Activated T-cell treated with anti-CD3 and anti-CD28 coated beads, Interleukin-2, amount 50 U/mL, for 72 hours (primary cell): ENCODE data around the gene EPHA5. TPM values are rescaled to one million over a fixed set of nuclear protein-coding genes. Genes with fewer than 3 reads are reported as not detected.

Experiments used
- ATAC-seq, 2 donors: fragments of 150-1000 bp; cut with Tn5 transposase; replicated peaks in 1 of 2; 2 replicates each; pipeline ENCODE4 v1.10.0; 2021; ENCODE audit warnings: moderate library complexity in 2 of 2, mild to moderate bottlenecking in 1 of 2
- DNase-seq, 2 donors: peaks; one replicate each; pipeline ENCODE4 v3.0.0; 2021 to 2022; ENCODE audit warnings: mixed read lengths in 1 of 2
- H3K27ac Mint-ChIP-seq: one replicate; pipeline ENCODE4 v1.8.0; 2022; ENCODE audit warnings: mild to moderate bottlenecking, moderate library complexity, mixed read lengths
- H3K27me3 Mint-ChIP-seq: one replicate; pipeline ENCODE4 v1.8.0; 2022; ENCODE audit warnings: low read depth, mixed read lengths
- H3K36me3 Mint-ChIP-seq, 2 donors: one replicate each; pipeline ENCODE4 v1.8.0; 2022; ENCODE audit warnings: mixed read lengths in 2 of 2, mild to moderate bottlenecking in 1 of 2; ENCODE audit not compliant: insufficient read depth in 2 of 2
- H3K4me1 Mint-ChIP-seq: one replicate; pipeline ENCODE4 v1.8.0; 2022; ENCODE audit warnings: low read depth, mixed read lengths
- H3K4me3 Mint-ChIP-seq, 2 donors: one replicate each; pipeline ENCODE4 v1.8.0; 2022; ENCODE audit warnings: mild to moderate bottlenecking in 2 of 2, mixed read lengths in 2 of 2, moderate library complexity in 2 of 2
- H3K9me3 Mint-ChIP-seq, 2 donors: one replicate each; pipeline ENCODE4 v1.8.0; 2022; ENCODE audit warnings: mixed read lengths in 2 of 2
- total RNA-seq, 2 donors: library from RNA; stranded (reverse); gene quantifications; one replicate each; pipeline ENCODE4 v1.2.3, GENCODE V29; 2022

EPHA5 gene
- total RNA-seq, 2 donors from 2014 or later = not detected

GRCh38 chr4:65437102-65437501 is 233.2 kb downstream of the EPHA5 start:
- no peaks in the 10 kb centered on the region for H3K36me3 Mint-ChIP-seq
- H3K4me3 Mint-ChIP-seq = no peak overlapping the region
- DNase-seq = no peak
- H3K4me1 Mint-ChIP-seq = no peaks in the 10 kb centered on the region
- no peaks in the 10 kb centered on the region for H3K27me3 Mint-ChIP-seq
- no peak overlapping the region for H3K27ac Mint-ChIP-seq
- no peak for ATAC-seq
- peaks cover 0 to 3% of the 10 kb centered on the region in 2 donors for H3K9me3 Mint-ChIP-seq

DNA sequence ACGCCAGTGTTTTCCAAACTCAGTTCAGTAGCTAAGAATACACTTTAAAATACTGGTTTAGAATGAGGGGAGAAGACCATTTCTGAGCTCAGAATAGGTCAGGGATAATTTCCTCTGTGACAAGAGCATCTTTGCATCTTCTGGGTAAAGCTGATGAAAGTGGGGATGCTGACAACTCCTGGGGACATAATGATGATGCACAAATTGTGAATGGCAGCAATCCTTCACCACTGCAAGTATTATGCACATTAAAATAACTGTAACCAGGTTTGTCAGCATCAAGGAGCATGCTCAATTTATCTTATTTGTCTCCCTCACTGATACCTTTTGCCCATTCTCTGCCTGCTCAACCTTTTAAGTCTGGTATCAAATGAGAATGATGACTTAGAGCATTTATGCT is 248.2 kb downstream of the EPHA5 start:
- H3K36me3 Mint-ChIP-seq = no peaks in the 10 kb centered on the region
- H3K4me1 Mint-ChIP-seq = no peaks in the 10 kb centered on the region
- H3K9me3 Mint-ChIP-seq = peaks cover 0 to 3% of the 10 kb centered on the region in 2 donors
- no peaks in the 10 kb centered on the region for H3K27me3 Mint-ChIP-seq
- no peak overlapping the region for H3K27ac Mint-ChIP-seq
- ATAC-seq = no peak
- no peak for DNase-seq
- no peak overlapping the region for H3K4me3 Mint-ChIP-seq

DNA sequence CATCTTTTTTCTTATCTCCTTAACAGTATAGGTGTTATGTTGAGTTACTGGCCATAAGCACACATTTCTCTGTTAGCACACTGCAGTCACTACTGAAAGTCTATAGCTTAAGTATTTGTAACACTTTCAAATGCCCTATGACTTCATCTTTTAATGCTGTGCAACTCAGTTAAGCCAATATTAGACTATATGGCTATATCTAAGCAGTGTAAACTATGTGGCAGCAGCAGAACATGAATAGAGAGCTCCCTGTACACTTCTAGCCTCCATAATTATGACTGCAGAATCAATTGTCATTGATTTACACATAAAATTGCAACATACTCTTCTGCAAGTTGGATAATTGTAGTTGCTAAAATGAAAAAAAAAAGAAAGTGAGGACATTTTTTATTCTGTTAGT is 250.3 kb downstream of the EPHA5 start:
- Mint-ChIP-seq H3K4me3 (no peak overlapping the region), H3K36me3 (no peaks in the 10 kb centered on the region), H3K27ac (no peak overlapping the region), H3K4me1 (no peaks in the 10 kb centered on the region), H3K27me3 (no peaks in the 10 kb centered on the region), H3K9me3 (peaks cover 0 to 3% of the 10 kb centered on the region in 2 donors)
- no peak for DNase-seq
- ATAC-seq = no peak

- DNase-seq (no peak), ATAC-seq (no peak)
- no peak overlapping the region for H3K27ac Mint-ChIP-seq
- peaks cover 0 to 3% of the 10 kb centered on the region in 2 donors for H3K9me3 Mint-ChIP-seq
- no peak overlapping the region for H3K4me3 Mint-ChIP-seq
- no peaks in the 10 kb centered on the region for H3K27me3 Mint-ChIP-seq
- H3K36me3 Mint-ChIP-seq = no peaks in the 10 kb centered on the region
- no peaks in the 10 kb centered on the region for H3K4me1 Mint-ChIP-seq
Measured at GRCh38 chr4:65416891-65417290, 253.4 kb downstream of the EPHA5 start.

DNA sequence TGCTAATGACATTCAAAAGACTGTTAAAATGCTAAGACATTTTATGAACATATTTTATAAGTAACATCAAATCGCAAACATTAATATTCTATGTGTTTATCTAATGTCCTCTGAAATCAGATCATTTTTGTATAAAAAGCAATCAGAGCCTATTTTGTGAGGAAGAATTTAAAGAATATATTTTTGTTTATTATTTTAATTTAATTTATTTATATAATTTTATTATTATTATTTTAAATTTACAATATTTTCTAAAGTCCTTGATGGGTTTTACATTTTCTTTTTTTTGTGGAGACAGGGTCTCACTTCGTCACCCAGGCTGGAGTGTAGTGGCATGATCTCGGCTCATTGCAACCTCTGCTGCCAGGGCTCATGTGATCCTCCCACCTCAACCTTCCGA is 262.8 kb downstream of the EPHA5 start:
- Mint-ChIP-seq H3K4me1 (no peaks in the 10 kb centered on the region), H3K36me3 (peaks cover 0 to 3% of the 10 kb centered on the region in 2 donors), H3K9me3 (peaks cover 0 to 9% of the 10 kb centered on the region in 2 donors), H3K27me3 (no peaks in the 10 kb centered on the region), H3K4me3 (no peak overlapping the region), H3K27ac (no peak overlapping the region)
- DNase-seq (no peak), ATAC-seq (no peak)

DNA sequence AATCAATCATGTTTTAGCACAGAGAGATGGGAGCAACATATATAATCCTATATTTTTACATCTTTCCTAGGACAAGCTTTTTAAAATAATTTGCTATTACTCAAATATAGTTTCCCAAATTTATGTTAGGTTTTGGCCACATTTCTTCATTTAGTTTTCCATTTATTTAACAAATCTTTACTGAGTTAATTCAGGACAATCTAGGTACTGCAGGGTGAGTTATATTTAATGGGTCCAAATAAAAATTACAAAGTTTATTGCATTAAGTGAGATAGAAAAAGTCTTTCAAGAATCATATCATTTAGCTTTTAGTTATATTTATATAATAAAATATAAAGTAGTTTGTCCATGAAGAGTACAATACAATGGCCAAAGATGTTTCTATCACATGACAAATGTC is 269.2 kb downstream of the EPHA5 start:
- H3K27ac Mint-ChIP-seq = no peak overlapping the region
- H3K36me3 Mint-ChIP-seq = peaks cover 0 to 3% of the 10 kb centered on the region in 2 donors
- peaks cover 2 to 12% of the 10 kb centered on the region in 2 donors for H3K9me3 Mint-ChIP-seq
- no peak for DNase-seq
- H3K27me3 Mint-ChIP-seq = no peaks in the 10 kb centered on the region
- no peaks in the 10 kb centered on the region for H3K4me1 Mint-ChIP-seq
- no peak for ATAC-seq
- no peak overlapping the region for H3K4me3 Mint-ChIP-seq

- no peaks in the 10 kb centered on the region for H3K4me1 Mint-ChIP-seq
- no peaks in the 10 kb centered on the region for H3K27me3 Mint-ChIP-seq
- no peak overlapping the region for H3K27ac Mint-ChIP-seq
- ATAC-seq (no peak), DNase-seq (no peak)
- H3K36me3 Mint-ChIP-seq = no peaks in the 10 kb centered on the region
- H3K9me3 Mint-ChIP-seq = peaks cover 2 to 9% of the 10 kb centered on the region in 2 donors
- H3K4me3 Mint-ChIP-seq = no peak overlapping the region
Measured at GRCh38 chr4:65399084-65399483, 271.2 kb downstream of the EPHA5 start.

DNA sequence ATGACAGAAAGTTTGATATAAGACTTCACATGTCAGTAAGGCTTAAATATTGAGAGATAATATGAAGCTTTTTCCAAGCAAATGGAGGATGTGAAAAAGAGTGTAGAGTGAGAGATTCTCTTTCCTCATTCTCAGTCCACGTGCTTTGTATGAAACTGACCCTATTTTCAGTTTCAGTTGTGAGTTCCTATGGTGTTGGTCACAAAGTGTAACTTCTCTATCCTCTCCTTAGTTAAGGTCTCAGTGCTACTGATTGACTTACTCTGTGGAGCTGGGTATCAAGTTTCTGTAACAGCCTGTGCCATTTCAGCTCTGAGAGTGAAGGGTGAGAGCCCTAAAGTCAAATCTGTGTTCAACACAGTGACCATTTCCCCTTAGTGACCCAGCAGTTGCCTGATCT is 277.2 kb downstream of the EPHA5 start:
- no peak overlapping the region for H3K4me3 Mint-ChIP-seq
- H3K36me3 Mint-ChIP-seq = no peaks in the 10 kb centered on the region
- no peak for ATAC-seq

DNA sequence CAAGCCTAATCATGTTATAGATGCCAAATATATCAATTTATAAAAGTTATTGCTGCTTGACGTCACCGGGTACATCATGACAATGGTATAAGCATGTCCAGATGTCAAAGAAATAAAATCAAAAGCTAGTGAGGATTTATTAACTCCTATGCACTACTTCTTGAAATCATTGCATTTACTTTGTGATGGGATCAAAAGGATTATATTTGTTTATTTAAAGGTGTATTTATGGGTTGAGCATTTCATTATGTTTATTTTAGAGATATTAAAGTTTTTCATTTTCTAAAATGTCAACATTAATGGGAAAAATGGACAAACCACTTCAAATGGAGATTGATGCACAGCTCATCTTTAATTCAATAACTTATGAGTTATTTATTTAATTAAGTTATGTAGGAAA is 277.8 kb downstream of the EPHA5 start:
- no peak overlapping the region for H3K4me3 Mint-ChIP-seq
- no peaks in the 10 kb centered on the region for H3K27me3 Mint-ChIP-seq
- ATAC-seq (no peak), DNase-seq (no peak)
- H3K27ac Mint-ChIP-seq = no peak overlapping the region
- H3K4me1 Mint-ChIP-seq = no peaks in the 10 kb centered on the region
- H3K36me3 Mint-ChIP-seq = no peaks in the 10 kb centered on the region
- peaks cover 4 to 16% of the 10 kb centered on the region in 2 donors for H3K9me3 Mint-ChIP-seq

More for the DNA sequence above, 277.2 kb downstream of the EPHA5 start:
- H3K27ac Mint-ChIP-seq = no peak overlapping the region
- H3K4me1 Mint-ChIP-seq = no peaks in the 10 kb centered on the region
- no peaks in the 10 kb centered on the region for H3K27me3 Mint-ChIP-seq
- DNase-seq = no peak
- H3K9me3 Mint-ChIP-seq = peaks cover 4 to 16% of the 10 kb centered on the region in 2 donors

GRCh38 chr4:65391814-65392213 is 278.5 kb downstream of the EPHA5 start:
- no peaks in the 10 kb centered on the region for H3K4me1 Mint-ChIP-seq
- H3K36me3 Mint-ChIP-seq = no peaks in the 10 kb centered on the region
- no peaks in the 10 kb centered on the region for H3K27me3 Mint-ChIP-seq
- DNase-seq (no peak), ATAC-seq (no peak)
- no peak overlapping the region for H3K27ac Mint-ChIP-seq
- H3K9me3 Mint-ChIP-seq = peaks cover 5 to 14% of the 10 kb centered on the region in 2 donors
- H3K4me3 Mint-ChIP-seq = no peak overlapping the region

DNA sequence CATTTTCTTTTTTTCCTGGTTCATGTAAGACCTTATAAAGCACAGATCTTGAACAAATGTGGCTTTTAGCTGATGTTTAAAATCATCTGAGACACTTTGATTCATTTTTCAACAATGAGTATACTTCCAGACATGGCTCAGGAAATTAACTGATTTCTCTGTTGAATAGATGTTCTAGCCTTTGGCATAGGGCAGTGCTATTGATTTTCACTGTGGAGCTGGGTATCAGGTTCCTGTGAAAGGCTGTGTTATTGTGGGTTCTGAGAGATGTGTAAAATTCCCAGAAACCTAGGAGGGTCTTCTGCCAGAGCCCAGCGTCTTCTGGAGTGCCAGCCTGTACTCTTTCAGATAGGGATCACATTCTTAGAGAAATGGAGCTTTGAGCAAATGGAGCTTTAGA is 278.9 kb downstream of the EPHA5 start:
- no peaks in the 10 kb centered on the region for H3K4me1 Mint-ChIP-seq
- no peaks in the 10 kb centered on the region for H3K27me3 Mint-ChIP-seq
- peaks cover 5 to 12% of the 10 kb centered on the region in 2 donors for H3K9me3 Mint-ChIP-seq
- ATAC-seq = no peak
- no peak overlapping the region for H3K4me3 Mint-ChIP-seq
- no peak overlapping the region for H3K27ac Mint-ChIP-seq
- peaks cover 0 to under 1% of the 10 kb centered on the region in 2 donors for H3K36me3 Mint-ChIP-seq
- no peak for DNase-seq

- Mint-ChIP-seq H3K9me3 (peaks cover 3 to 11% of the 10 kb centered on the region in 2 donors), H3K4me3 (no peak overlapping the region), H3K36me3 (peaks cover 0 to 1% of the 10 kb centered on the region in 2 donors), H3K27me3 (no peaks in the 10 kb centered on the region), H3K4me1 (no peaks in the 10 kb centered on the region), H3K27ac (no peak overlapping the region)
- no peak for DNase-seq
- ATAC-seq = no peak
Measured at GRCh38 chr4:65386927-65387326, 283.4 kb downstream of the EPHA5 start.

DNA sequence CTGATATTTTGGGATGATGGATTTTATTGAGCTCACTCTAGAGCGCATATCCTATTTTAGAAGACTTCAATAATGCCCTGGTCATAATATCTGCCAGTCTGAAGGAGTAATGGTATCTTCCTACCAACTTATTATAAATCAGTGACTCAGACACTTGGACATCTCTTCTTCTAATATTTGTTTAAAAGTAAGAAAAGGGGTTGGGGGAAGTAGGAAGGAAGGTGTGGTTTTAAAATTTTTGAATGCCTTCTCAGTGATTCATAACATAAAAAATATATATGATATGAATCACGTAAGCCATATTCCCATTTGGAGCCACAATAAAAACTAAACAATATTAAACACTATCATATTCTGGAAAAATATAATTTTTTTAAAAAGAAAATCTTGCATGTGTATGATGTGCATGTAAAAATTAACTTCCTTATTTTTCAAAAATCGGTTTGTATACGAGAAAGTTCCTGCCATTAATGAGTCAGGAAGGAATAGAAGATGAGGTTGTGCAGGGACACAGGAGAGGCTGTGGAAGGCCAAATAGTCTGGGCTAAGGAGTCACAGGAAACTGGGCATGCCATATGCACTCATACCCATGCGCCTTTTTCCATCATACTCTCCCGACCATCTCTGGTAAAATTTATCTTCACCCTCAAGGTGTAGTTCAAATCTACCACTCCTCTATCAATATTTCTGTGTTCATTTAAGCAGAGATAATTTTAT is 286.5 kb downstream of the EPHA5 start:
- Mint-ChIP-seq H3K27me3 (no peaks in the 10 kb centered on the region), H3K36me3 (peaks cover 0 to 1% of the 10 kb centered on the region in 2 donors)

GRCh38 chr4:65381648-65382047 is 288.6 kb downstream of the EPHA5 start:
- DNase-seq = no peak
- Mint-ChIP-seq H3K4me3 (no peak overlapping the region), H3K36me3 (peaks cover 0 to 1% of the 10 kb centered on the region in 2 donors), H3K27me3 (no peaks in the 10 kb centered on the region), H3K9me3 (peaks cover 2% of the 10 kb centered on the region in 2 donors), H3K4me1 (no peaks in the 10 kb centered on the region), H3K27ac (no peak overlapping the region)
- ATAC-seq = no peak

More for the DNA sequence above, 286.5 kb downstream of the EPHA5 start:
- Mint-ChIP-seq H3K4me3 (no peak overlapping the region), H3K4me1 (no peaks in the 10 kb centered on the region), H3K9me3 (peaks cover 3% of the 10 kb centered on the region in 2 donors), H3K27ac (no peak overlapping the region)
- ATAC-seq (no peak), DNase-seq (no peak)
